HepG2 (cell line): ENCODE data around the gene GALNT1. TPM values are rescaled to one million over a fixed set of nuclear protein-coding genes. Genes with fewer than 3 reads are reported as not detected.

Experiments
- CREB1 ChIP-seq, 2 experiments: fragments of 450-650 bp in 1 of 2; IDR thresholded peaks; 2 replicates each; pipeline ENCODE4 v1.6.1; 2016 to 2017; ENCODE audit warnings: control low read depth in 1 of 2, mild to moderate bottlenecking in 1 of 2, missing compliant biosample characterization in 1 of 2, missing genetic modification characterization in 1 of 2
- DMAP1 ChIP-seq: IDR thresholded peaks from 2 replicates; pipeline ENCODE4 v1.6.1; 2016
- ELF1 ChIP-seq: sonication (generic); formaldehyde crosslinking; IDR thresholded peaks from 2 replicates; pipeline ENCODE4 v1.4.0; 2020; ENCODE audit warnings: missing genetic modification reagents
- FOXJ3 ChIP-seq: sonication (generic); formaldehyde crosslinking; IDR thresholded peaks from 2 replicates; pipeline ENCODE4 v1.4.0; 2020; ENCODE audit warnings: missing genetic modification reagents, mild to moderate bottlenecking, borderline replicate concordance
- GABPA ChIP-seq, 2 experiments: IDR thresholded peaks; 2 replicates each; pipeline ENCODE4 v1.6.1; 2011 to 2016; ENCODE audit warnings: low read depth in 2 of 2, low read length in 1 of 2, missing biosample characterization in 1 of 2, missing genetic modification characterization in 1 of 2
- HDAC1 ChIP-seq: sonication (generic); formaldehyde crosslinking; IDR thresholded peaks from 2 replicates; pipeline ENCODE4 v1.5.1; 2020; ENCODE audit warnings: mild to moderate bottlenecking, missing genetic modification reagents
- HNF4G ChIP-seq, 2 experiments: sonication (generic) in 1 of 2; formaldehyde crosslinking in 1 of 2; IDR thresholded peaks; 2 replicates each; pipeline versions ENCODE4 v1.4.0 to v1.6.1; 2011 to 2020; ENCODE audit warnings: borderline replicate concordance in 2 of 2, low read depth in 2 of 2, mild to moderate bottlenecking in 2 of 2, low read length in 1 of 2, missing genetic modification reagents in 1 of 2, moderate library complexity in 1 of 2
- KMT2A ChIP-seq: sonication (generic); formaldehyde crosslinking; IDR thresholded peaks from 2 replicates; pipeline ENCODE4 v1.4.0; 2020; ENCODE audit warnings: missing genetic modification reagents
- REPIN1 ChIP-seq: sonication (generic); formaldehyde crosslinking; IDR thresholded peaks from 2 replicates; pipeline ENCODE4 v1.8.0; 2022; ENCODE audit warnings: missing genetic modification reagents, low read depth, mild to moderate bottlenecking, borderline replicate concordance
- SRSF9 ChIP-seq: fragments of 200-400 bp; formaldehyde crosslinking; IDR thresholded peaks from 2 replicates; pipeline ENCODE4 v1.6.1; 2018; ENCODE audit warnings: borderline replicate concordance, mild to moderate bottlenecking, low read depth, low read length; ENCODE audit not compliant: insufficient read depth, poor library complexity, severe bottlenecking
- TCF7L2 ChIP-seq: IDR thresholded peaks from 2 replicates; pipeline ENCODE4 v1.6.1; 2011; ENCODE audit warnings: mild to moderate bottlenecking, low read depth, low read length, moderate library complexity
- THRA ChIP-seq: sonication (generic); formaldehyde crosslinking; IDR thresholded peaks from 2 replicates; pipeline ENCODE4 v1.4.0; 2020; ENCODE audit warnings: missing genetic modification reagents, borderline replicate concordance
- ZKSCAN1 ChIP-seq: fragments of 150-350 bp; IDR thresholded peaks from 2 replicates; pipeline ENCODE4 v1.6.1; 2014; ENCODE audit warnings: low read length
- ZSCAN5A ChIP-seq: sonication (generic); formaldehyde crosslinking; IDR thresholded peaks from 2 replicates; pipeline ENCODE4 v1.8.0; 2022; ENCODE audit warnings: mild to moderate bottlenecking, missing genetic modification reagents, borderline replicate concordance
- polyA plus RNA-seq, 8 experiments: library from polyadenylated mRNA; depleted of rRNA in 3 of 8; stranded (reverse) in 7 of 8; unstranded in 1 of 8; fragments of >200 nt; fragmentation: Illumina TruSeq in 4 of 8; extraction: Trizol in 4 of 8; gene quantifications; 2 replicates each; pipeline versions ENCODE4 v1.2.1 to v1.2.3, GENCODE V29; 2011 to 2016; ENCODE audit warnings: low read depth in 4 of 8, missing spikeins in 1 of 8, mixed read lengths in 1 of 8; ENCODE audit not compliant: insufficient read depth in 1 of 8
- total RNA-seq, 5 experiments: library from RNA; depleted of rRNA; stranded (reverse); fragments of >200 nt; fragmentation: Illumina TruSeq; extraction: Trizol; gene quantifications; 2 replicates each; pipeline ENCODE4 v1.2.3, GENCODE V29; 2016; ENCODE audit warnings: low read depth in 1 of 5
- TF ChIP-seq, protein P1 (sequence below): sonication (generic); formaldehyde crosslinking; conservative IDR thresholded peaks from 2 replicates; pipeline ENCODE4 v1.4.0; 2020; ENCODE audit warnings: missing genetic modification reagents
- TF ChIP-seq, protein P2 (sequence below): sonication (generic); formaldehyde crosslinking; IDR thresholded peaks from 2 replicates; pipeline ENCODE4 v1.8.0; 2022; ENCODE audit warnings: mild to moderate bottlenecking, missing genetic modification reagents; ENCODE audit not compliant: insufficient replicate concordance
- TF ChIP-seq, protein P3 (sequence below): sonication (generic); formaldehyde crosslinking; conservative IDR thresholded peaks from 2 replicates; pipeline ENCODE4 v1.4.0; 2020; ENCODE audit warnings: mild to moderate bottlenecking, missing genetic modification reagents, moderate library complexity

GALNT1 gene
- total and polyA plus RNA-seq, 2 of the 13 experiments (the other 11 are each of a cell fraction or from before 2014, with no cell fraction given): 41.1 to 100 TPM

DNA sequence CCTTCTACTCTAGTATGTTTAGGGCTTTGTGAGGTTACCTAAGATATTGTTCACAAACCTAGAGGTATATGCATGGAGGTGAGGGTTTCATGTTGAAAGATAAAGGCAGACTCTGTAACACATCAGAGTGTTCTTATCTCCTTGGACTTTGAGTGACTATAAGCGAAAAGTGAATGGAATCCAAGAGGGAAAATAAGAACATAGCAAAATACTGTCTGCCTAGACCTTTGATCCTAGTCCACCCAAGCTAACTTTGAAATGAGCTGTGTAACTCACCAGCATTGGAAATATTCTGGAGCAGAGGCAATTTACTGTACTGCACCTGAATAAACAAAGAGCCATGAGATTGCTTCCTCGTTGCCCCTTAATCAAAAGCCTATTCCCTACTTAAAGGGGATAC is 28.2 kb upstream of the GALNT1 start (continued):
- TF ChIP-seq, protein P1, sequence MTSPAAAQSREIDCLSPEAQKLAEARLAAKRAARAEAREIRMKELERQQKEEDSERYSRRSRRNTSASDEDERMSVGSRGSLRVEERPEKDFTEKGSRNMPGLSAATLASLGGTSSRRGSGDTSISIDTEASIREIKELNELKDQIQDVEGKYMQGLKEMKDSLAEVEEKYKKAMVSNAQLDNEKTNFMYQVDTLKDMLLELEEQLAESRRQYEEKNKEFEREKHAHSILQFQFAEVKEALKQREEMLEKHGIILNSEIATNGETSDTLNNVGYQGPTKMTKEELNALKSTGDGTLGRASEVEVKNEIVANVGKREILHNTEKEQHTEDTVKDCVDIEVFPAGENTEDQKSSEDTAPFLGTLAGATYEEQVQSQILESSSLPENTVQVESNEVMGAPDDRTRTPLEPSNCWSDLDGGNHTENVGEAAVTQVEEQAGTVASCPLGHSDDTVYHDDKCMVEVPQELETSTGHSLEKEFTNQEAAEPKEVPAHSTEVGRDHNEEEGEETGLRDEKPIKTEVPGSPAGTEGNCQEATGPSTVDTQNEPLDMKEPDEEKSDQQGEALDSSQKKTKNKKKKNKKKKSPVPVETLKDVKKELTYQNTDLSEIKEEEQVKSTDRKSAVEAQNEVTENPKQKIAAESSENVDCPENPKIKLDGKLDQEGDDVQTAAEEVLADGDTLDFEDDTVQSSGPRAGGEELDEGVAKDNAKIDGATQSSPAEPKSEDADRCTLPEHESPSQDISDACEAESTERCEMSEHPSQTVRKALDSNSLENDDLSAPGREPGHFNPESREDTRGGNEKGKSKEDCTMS (CRISPR knock-in tag): no peak
- TF ChIP-seq ZKSCAN1: no peak
- TF ChIP-seq HNF4G (IDR thresholded peaks at IDR 0.05; ENCODE audit: borderline replicate concordance, low read depth, low read length): peak; percentile 79; the same call in 1 of the 2 replicates
- TF ChIP-seq HNF4G (CRISPR knock-in tag; IDR thresholded peaks at IDR 0.05; ENCODE audit: borderline replicate concordance, low read depth): peak; percentile 17; the same call in 1 of the 2 replicates
- no peak; the same call in 1 of the 2 replicates for TF ChIP-seq ZSCAN5A (CRISPR knock-in tag)
- TF ChIP-seq THRA (CRISPR knock-in tag): peak; percentile 19; the same call in 1 of the 2 replicates
- peak; percentile 26; the same call in 1 of the 2 replicates for TF ChIP-seq TCF7L2
- TF ChIP-seq REPIN1: peak; percentile 83; the same call in 1 of the 2 replicates
- TF ChIP-seq HDAC1 (CRISPR knock-in tag): 0 out of 2 replicates have a peak, but pooled peaks have one; percentile 30
- 0 out of 2 replicates have a peak, but pooled peaks have one; percentile 20 for TF ChIP-seq DMAP1 (CRISPR knock-in tag)
- no peak for TF ChIP-seq KMT2A (CRISPR knock-in tag)
- no peak for TF ChIP-seq ELF1 (CRISPR knock-in tag)
- TF ChIP-seq FOXJ3 (CRISPR knock-in tag): peak; percentile 65; the same call in 1 of the 2 replicates
- TF ChIP-seq, protein P2, sequence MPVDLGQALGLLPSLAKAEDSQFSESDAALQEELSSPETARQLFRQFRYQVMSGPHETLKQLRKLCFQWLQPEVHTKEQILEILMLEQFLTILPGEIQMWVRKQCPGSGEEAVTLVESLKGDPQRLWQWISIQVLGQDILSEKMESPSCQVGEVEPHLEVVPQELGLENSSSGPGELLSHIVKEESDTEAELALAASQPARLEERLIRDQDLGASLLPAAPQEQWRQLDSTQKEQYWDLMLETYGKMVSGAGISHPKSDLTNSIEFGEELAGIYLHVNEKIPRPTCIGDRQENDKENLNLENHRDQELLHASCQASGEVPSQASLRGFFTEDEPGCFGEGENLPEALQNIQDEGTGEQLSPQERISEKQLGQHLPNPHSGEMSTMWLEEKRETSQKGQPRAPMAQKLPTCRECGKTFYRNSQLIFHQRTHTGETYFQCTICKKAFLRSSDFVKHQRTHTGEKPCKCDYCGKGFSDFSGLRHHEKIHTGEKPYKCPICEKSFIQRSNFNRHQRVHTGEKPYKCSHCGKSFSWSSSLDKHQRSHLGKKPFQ (CRISPR knock-in tag): no peak
- no peak for TF ChIP-seq CREB1 (IDR thresholded peaks at IDR 0.05)
- peak; percentile 24; the same call in 1 of the 2 replicates for TF ChIP-seq CREB1 (CRISPR knock-in tag; IDR thresholded peaks at IDR 0.05)
- TF ChIP-seq, protein P3, sequence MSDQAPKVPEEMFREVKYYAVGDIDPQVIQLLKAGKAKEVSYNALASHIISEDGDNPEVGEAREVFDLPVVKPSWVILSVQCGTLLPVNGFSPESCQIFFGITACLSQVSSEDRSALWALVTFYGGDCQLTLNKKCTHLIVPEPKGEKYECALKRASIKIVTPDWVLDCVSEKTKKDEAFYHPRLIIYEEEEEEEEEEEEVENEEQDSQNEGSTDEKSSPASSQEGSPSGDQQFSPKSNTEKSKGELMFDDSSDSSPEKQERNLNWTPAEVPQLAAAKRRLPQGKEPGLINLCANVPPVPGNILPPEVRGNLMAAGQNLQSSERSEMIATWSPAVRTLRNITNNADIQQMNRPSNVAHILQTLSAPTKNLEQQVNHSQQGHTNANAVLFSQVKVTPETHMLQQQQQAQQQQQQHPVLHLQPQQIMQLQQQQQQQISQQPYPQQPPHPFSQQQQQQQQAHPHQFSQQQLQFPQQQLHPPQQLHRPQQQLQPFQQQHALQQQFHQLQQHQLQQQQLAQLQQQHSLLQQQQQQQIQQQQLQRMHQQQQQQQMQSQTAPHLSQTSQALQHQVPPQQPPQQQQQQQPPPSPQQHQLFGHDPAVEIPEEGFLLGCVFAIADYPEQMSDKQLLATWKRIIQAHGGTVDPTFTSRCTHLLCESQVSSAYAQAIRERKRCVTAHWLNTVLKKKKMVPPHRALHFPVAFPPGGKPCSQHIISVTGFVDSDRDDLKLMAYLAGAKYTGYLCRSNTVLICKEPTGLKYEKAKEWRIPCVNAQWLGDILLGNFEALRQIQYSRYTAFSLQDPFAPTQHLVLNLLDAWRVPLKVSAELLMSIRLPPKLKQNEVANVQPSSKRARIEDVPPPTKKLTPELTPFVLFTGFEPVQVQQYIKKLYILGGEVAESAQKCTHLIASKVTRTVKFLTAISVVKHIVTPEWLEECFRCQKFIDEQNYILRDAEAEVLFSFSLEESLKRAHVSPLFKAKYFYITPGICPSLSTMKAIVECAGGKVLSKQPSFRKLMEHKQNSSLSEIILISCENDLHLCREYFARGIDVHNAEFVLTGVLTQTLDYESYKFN: peak; percentile 65
- TF ChIP-seq GABPA (IDR thresholded peaks at IDR 0.05; ENCODE audit: low read depth, low read length): no peak
- TF ChIP-seq GABPA (CRISPR knock-in tag; IDR thresholded peaks at IDR 0.05; ENCODE audit: low read depth): no peak
- TF ChIP-seq SRSF9: no peak
